HUES64 (cell line): ENCODE measurements around the gene RARRES2.

ENCODE experiments used
- H3K27ac ChIP-seq: 2 replicates; pipeline ENCODE4 v1.7.0; 2013; ENCODE audit warnings: low read depth, low read length, inconsistent platforms
- H3K27me3 ChIP-seq: 2 replicates; pipeline ENCODE4 v1.6.1; 2013; ENCODE audit warnings: mild to moderate bottlenecking, low read length; ENCODE audit not compliant: insufficient read depth
- H3K36me3 ChIP-seq: 2 replicates; pipeline ENCODE4 v1.6.1; 2013; ENCODE audit warnings: mild to moderate bottlenecking, low read length; ENCODE audit not compliant: insufficient read depth
- H3K4me1 ChIP-seq: 2 replicates; pipeline ENCODE4 v1.6.1; 2013; ENCODE audit warnings: mild to moderate bottlenecking, low read length, moderate library complexity; ENCODE audit not compliant: insufficient read depth
- H3K4me3 ChIP-seq: 2 replicates; pipeline ENCODE4 v1.5.1; 2013; ENCODE audit warnings: mild to moderate bottlenecking, low read length, moderate library complexity
- H3K9ac ChIP-seq: 2 replicates; pipeline ENCODE4 v1.6.1; 2013; ENCODE audit warnings: mild to moderate bottlenecking, low read depth, low read length
- H3K9me3 ChIP-seq: 2 replicates; pipeline ENCODE4 v1.6.1; 2013; ENCODE audit warnings: low read depth, low read length; ENCODE audit not compliant: insufficient read depth
- WGBS: fragments of 150-250, 120-280 bp; methylation state at CpG from one replicate; pipeline ENCODE4 v1.1.7; 2013; ENCODE audit warnings: missing lambda C conversion rate; 5-methylcytosine and 5-hydroxymethylcytosine counted together

Gene RARRES2

DNA sequence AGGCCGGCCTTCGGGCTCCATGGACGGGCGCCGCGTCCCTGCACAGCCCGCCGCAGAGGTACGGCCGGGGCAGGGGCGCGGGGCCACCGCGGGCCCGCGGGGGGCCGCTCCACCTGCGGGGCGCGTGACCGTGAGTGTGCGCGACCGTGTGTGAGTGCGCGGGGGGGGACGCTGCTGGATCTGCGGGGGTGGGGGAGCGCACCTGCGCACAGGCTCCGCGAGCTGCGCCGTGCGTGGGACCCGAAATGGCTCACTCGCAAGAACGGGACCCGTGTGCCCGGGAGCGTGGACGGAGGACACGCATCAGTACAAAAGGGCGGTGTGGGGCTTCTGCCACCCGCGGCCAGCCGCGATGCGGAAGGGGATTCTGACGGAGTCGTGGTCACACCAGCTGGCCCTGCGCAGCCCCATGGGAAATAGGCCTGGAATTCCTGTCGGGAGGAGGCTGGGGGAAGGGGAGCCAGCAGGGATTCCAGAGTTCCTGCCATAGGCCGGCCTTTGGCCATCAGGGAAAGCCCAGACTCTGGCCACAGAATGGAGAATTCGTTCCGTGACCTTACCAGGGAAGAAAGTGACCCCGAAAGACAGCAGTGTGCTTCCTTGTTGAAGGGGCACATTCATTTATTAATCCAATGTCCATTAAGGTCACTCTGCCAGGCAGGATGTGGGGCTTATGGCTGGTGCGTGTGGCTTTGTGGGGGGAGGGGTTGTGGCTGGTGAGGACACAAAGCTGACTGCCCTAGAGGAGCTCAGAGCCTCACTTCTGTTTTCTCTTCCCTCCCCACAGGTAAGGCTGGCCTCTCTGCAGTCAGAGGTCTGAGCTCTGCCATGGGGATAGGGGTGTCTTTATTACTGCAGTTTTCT is 27.7 kb upstream of the RARRES2 start:
- H3K36me3 ChIP-seq = peaks cover 43% of the 10 kb centered on the region
- H3K9me3 ChIP-seq = no peaks in the 10 kb centered on the region
- H3K9ac ChIP-seq = peak overlapping the region; percentile 96
- WGBS = under 1% methylated on average over 58 of the region's 58 CpGs
- peaks cover 33% of the 10 kb centered on the region for H3K4me1 ChIP-seq
- peak overlapping the region; percentile 60 for H3K4me3 ChIP-seq
- no peaks in the 10 kb centered on the region for H3K27me3 ChIP-seq
- H3K27ac ChIP-seq = peak overlapping the region; percentile 91

DNA sequence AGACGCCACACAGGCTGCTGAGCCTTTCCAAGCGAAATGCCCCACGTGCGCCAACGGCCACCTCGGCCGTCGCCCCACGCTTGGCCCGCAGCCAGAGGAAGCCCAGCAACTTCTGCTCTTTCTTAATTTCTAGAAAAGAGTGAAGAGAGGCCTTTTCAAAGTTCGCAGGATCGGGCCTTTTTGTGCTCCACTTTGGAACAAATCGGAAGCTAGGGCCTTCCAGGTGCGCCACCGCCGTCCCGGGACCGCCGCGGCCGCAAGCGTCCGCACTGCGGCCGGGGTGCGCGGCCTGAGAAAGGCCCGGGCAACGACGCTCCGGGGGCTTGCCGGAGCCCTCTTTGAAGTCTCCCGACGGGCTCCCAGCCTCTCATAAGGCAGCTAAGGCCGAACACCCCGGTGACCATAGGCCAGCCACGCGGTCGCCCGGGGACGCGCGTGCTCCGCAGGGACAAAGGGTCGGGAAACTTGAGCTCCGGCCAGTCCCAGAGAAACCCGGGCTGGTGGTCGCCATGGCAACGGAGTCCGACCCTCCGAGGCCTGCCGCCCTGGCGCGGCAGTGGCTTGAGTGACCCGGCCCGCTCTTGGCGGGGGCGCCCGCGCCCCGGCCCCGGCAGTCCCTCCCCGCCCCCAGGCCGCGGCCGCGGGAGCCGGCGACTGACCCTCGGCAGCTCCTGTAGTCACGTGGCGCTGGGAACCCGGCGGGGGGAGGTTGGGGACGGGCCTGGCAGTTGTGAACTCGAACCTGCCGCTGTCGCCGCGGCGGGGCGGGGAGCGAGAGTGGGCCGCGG is 26.9 kb upstream of the RARRES2 start, which contains the start of gene REPIN1:
Gene REPIN1, plus strand, starts transcription at position 727 of the 788 bp plus-strand sequence. CDS start 890 bp downstream, outside the sequence.
- WGBS = 4% methylated on average over 85 of the region's 85 CpGs
- Histone ChIP-seq H3K27me3 (no peaks in the 10 kb centered on the region), H3K36me3 (peaks cover 35% of the 10 kb centered on the region), H3K27ac (peak within 1 kb of the TSS; percentile 91), H3K9ac (peak within 1 kb of the TSS; percentile 96), H3K4me1 (peaks cover 28% of the 10 kb centered on the region), H3K4me3 (peak within 1 kb of the TSS; percentile 60), H3K9me3 (no peaks in the 10 kb centered on the region)

DNA sequence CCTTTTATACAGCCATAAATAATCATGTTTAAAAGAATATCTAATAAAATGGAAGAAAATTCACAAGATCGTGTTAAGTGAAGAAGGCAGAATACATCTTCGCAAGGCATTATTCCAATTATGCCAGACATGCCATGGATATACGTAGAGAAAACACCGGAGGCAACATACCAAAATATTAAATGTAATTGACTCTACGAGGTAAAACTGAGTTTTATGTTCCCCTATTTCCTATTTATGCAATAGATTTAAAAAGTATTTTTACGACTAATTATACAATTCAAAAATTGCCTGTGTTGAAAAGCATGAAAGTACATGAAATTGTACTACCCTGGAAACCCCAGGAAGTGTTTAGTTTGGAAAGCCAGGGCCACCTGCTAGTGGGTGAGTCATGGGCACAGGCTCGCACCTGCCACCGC is 26.3 kb upstream of the RARRES2 start:
- H3K9ac ChIP-seq = peak overlapping the region; percentile 96
- H3K27me3 ChIP-seq = no peaks in the 10 kb centered on the region
- H3K9me3 ChIP-seq = no peaks in the 10 kb centered on the region
- peak overlapping the region; percentile 60 for H3K4me3 ChIP-seq
- peaks cover 31% of the 10 kb centered on the region for H3K4me1 ChIP-seq
- WGBS = 69% methylated on average over 7 of the region's 8 CpGs
- peaks cover 29% of the 10 kb centered on the region for H3K36me3 ChIP-seq
- peak overlapping the region; percentile 91 for H3K27ac ChIP-seq

DNA sequence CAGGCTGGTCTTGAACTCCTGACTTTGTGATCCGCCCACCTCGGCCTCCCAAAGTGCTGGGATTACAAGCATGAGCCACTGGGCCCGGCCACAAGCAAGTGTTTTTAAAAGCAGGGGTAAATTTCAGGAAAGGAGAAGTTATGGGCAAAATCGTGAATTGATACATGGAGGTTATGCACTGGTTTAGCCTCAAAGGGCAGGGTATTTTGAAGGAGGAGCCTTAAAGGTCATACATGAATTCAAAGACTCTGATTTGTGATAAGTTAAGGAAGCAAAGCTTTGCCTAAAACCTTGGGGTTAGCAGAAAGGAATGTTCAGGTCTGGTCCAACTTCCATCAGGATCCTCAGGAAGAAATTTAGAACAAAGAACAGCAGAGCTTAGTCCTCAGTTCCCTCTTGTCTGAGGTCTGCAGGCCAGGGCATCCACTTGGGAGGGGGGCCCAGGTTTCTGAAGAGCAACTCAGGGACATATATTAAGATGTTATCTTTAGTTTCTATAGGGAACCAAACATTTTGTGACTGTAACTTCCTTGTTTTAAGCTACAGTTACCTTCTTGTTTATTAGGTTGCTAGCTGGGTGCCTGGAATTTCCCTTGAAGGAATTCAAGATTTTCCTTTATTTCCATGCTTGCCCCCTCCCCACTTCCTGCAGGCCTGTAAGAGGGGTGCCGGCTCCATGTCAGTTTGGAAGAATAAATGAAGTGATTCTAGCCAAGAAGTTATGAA is 24.4 kb upstream of the RARRES2 start:
- WGBS = 81% methylated on average over 4 of the region's 5 CpGs
- peaks cover 47% of the 10 kb centered on the region for H3K4me1 ChIP-seq

DNA sequence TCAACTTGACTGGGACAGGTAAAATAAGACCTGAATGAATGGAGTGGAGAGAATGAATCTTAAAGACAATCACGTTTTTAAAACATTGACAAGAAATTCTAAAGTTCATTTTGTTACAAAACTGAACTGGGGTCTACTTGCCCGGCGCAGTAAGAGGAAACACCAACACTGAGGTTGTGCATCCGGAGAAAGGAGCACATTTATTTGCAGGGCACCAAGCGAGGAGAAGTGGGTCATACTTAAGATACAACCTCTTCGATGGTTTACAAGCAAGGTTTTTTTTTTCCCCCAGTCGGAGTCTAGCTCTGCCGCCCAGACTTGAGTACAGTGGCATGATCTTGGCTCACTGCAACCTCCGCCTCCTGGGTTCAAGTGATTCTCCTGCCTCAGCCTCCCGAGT is 23.8 kb upstream of the RARRES2 start:
- 94% methylated on average over 10 of the region's 10 CpGs for WGBS
- no peaks in the 10 kb centered on the region for H3K27me3 ChIP-seq
- H3K4me3 ChIP-seq = no peak overlapping the region
- H3K9me3 ChIP-seq = no peaks in the 10 kb centered on the region
- peaks cover 5% of the 10 kb centered on the region; the same call in 1 of the 2 replicates for H3K36me3 ChIP-seq
- no peak overlapping the region for H3K9ac ChIP-seq
- peaks cover 44% of the 10 kb centered on the region for H3K4me1 ChIP-seq
- H3K27ac ChIP-seq = no peak overlapping the region

More for the DNA sequence above, 24.4 kb upstream of the RARRES2 start:
- Histone ChIP-seq H3K36me3 (peaks cover 12% of the 10 kb centered on the region), H3K27me3 (no peaks in the 10 kb centered on the region), H3K9ac (no peak overlapping the region), H3K9me3 (no peaks in the 10 kb centered on the region), H3K27ac (peak overlapping the region; percentile 42; the same call in 1 of the 2 replicates), H3K4me3 (no peak overlapping the region)

DNA sequence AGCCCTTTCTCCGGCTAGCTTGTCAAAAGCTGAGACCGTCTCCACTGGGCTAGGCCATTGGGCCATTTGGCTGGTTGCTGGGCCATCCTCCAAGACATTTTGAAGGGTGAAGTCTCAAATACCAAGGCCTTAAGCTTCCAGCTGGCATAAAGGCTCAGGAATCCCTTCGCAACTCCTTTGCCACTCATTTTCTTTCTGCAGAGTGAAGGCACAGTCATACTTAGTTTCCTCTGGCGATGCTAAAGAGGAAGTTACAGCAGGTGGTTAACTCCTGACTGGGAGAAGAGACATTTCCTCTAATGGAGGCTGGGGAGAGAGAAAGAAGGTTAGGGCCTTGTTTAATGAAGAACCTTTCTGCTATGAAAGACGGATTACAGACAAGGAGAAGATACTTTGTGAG is 22.4 kb upstream of the RARRES2 start:
- H3K9me3 ChIP-seq = no peaks in the 10 kb centered on the region
- no peak overlapping the region for H3K27ac ChIP-seq
- no peaks in the 10 kb centered on the region for H3K27me3 ChIP-seq
- no peak overlapping the region for H3K4me3 ChIP-seq
- no peaks in the 10 kb centered on the region for H3K36me3 ChIP-seq
- H3K4me1 ChIP-seq = peaks cover 36% of the 10 kb centered on the region
- no peak overlapping the region for H3K9ac ChIP-seq
- 83% methylated on average over 5 of the region's 5 CpGs for WGBS

DNA sequence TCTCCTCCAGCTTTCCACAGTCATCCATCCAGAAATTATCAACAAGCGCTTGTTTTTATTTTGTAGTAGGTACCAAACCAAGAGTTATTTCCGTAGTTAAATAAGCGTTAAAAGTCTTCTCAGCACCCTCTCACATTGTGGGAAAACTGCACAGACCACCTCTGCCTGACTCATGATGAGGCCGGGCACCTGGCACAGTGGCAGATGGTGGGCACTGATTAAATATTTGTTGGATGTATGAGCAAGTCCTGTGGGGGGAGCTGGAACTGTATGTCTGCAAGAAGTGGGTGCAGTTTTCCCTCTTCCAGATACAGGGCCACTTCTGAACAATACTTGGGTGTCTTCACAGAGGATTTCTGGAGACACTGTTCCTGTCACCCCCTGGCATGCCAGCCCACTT is 21.9 kb upstream of the RARRES2 start:
- H3K4me3 ChIP-seq = no peak overlapping the region
- whole genome bisulfite sequencing = 98% methylated on average over 4 of the region's 4 CpGs
- no peaks in the 10 kb centered on the region for H3K36me3 ChIP-seq
- H3K9ac ChIP-seq = no peak overlapping the region
- no peak overlapping the region for H3K27ac ChIP-seq
- no peaks in the 10 kb centered on the region for H3K9me3 ChIP-seq
- peaks cover 36% of the 10 kb centered on the region for H3K4me1 ChIP-seq
- no peaks in the 10 kb centered on the region for H3K27me3 ChIP-seq

DNA sequence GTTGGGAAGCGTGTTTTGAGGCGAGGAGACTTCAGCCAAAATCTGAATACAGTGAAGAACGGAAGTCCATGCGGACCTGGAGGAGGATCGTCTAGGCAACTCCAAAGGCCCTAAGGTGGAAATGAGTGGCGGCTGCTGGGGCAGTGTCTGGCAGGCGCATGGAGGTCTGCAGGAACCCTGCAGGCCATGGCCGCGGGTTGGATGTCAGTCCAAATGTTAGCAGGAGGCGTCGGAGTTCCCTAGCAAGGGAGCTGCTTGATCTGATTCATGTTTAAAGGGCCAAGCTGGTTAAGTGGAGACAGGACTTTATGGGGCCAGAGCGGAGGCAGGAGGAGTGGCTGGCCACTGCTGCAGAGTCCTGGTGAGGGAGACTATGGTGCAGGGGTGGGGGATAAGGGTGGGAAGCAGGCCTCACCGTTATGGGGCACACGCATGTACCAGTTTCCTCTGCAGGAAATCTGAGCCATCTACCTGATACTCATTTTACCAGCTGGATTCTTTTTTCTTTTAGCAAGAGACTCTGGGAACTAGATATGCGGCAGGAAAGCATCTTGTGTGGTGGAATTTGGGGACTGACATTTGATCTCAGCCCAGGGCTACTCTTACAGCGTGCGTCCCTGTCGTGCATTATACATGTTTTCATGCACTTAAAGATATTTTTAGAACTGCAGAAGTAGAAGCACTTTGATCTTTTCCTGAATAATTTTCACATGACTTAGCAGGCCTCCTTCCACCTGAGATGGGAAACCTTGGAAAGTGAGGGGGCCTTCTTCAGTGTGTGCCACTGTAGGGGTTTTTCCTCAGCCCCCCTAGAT is 20.6 kb upstream of the RARRES2 start:
- no peaks in the 10 kb centered on the region for H3K36me3 ChIP-seq
- peaks cover 37% of the 10 kb centered on the region for H3K4me1 ChIP-seq
- H3K9ac ChIP-seq = no peak overlapping the region
- no peak overlapping the region for H3K27ac ChIP-seq
- H3K27me3 ChIP-seq = no peaks in the 10 kb centered on the region
- H3K4me3 ChIP-seq = no peak overlapping the region
- no peaks in the 10 kb centered on the region for H3K9me3 ChIP-seq
- 67% methylated on average over 16 of the region's 18 CpGs for WGBS

DNA sequence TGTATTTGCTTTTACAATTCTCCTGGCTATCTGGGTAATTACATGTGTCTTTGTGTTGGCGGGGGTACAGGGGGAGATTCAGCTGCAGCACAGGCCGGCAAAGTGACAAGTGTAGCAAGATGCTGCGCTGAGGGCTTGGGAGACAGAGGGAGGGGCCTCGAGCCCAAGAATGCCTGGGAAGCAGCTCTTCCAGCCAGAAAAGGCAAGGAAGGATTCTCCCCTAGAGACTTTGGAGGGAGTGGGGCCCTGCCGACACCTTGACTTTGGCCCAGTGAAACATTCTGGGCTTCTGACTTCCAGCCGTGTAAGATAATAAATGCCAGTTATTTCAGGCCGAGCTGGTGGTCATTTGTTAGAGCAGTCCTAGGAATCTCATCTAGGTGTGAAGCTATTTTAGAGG is 20.0 kb upstream of the RARRES2 start:
- Histone ChIP-seq H3K9ac (no peak overlapping the region), H3K9me3 (no peaks in the 10 kb centered on the region), H3K4me1 (peaks cover 37% of the 10 kb centered on the region), H3K27me3 (no peaks in the 10 kb centered on the region), H3K4me3 (no peak overlapping the region), H3K36me3 (no peaks in the 10 kb centered on the region), H3K27ac (no peak overlapping the region)
- WGBS = 46% methylated on average over 7 of the region's 7 CpGs

DNA sequence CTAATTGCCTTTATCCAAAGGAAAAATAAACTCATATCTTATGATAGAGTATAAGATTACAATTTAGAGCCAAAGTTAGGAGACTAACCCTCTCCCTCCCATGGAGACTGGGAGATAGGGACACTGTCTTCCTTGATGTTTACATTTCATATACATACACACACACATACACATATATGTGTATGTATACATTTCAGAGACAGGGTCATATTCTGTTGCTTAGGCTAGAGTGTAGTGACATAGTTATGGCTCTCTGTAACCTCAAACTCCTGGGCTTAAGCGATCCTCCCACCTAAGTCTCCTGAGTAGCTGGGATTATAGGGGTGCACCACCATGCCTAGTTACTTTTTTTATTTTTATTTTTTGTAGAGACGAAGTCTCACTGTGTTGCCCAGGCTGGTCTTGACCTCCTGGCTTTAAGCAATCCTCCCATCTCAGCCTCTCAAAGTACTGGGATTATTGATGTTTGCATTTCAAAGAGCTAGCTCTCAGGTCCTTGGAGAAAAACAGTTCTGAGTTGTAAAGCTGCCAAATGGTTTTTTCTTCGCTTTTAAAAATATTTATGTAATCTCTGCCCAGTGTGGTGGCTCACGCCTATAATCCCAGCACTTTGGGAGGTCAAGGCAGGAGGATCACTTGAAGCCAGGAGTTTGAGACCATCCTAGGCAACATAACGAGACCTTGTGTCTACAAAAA is 19.1 kb upstream of the RARRES2 start:
- H3K4me1 ChIP-seq = peaks cover 29% of the 10 kb centered on the region
- no peak overlapping the region for H3K27ac ChIP-seq

More for the DNA sequence above, 19.1 kb upstream of the RARRES2 start:
- Histone ChIP-seq H3K4me3 (no peak overlapping the region), H3K9me3 (no peaks in the 10 kb centered on the region), H3K9ac (no peak overlapping the region), H3K36me3 (no peaks in the 10 kb centered on the region), H3K27me3 (no peaks in the 10 kb centered on the region)
- 78% methylated on average over 5 of the region's 5 CpGs for WGBS
